HepG2 (cell line): ENCODE data around the gene UBR4. TPM values are rescaled to one million over a fixed set of nuclear protein-coding genes. Genes with fewer than 3 reads are reported as not detected.

Experiments
- BRCA1 ChIP-seq: sonication (generic); formaldehyde crosslinking; IDR thresholded peaks from 2 replicates; pipeline ENCODE4 v1.4.0; 2020; ENCODE audit warnings: missing genetic modification reagents
- CEBPG ChIP-seq: IDR thresholded peaks from 2 replicates; pipeline ENCODE4 v1.6.1; 2016
- KDM5A ChIP-seq: fragments of 200-600 bp; sonication (generic); IDR thresholded peaks from 2 replicates; pipeline ENCODE4 v1.7.0; 2018; ENCODE audit warnings: antibody characterized with exemption, mild to moderate bottlenecking, low read length, borderline replicate concordance
- KLF12 ChIP-seq: sonication (generic); formaldehyde crosslinking; IDR thresholded peaks from 2 replicates; pipeline ENCODE4 v1.4.0; 2020; ENCODE audit warnings: missing genetic modification reagents, borderline replicate concordance
- MTF2 ChIP-seq: sonication (generic); formaldehyde crosslinking; IDR thresholded peaks from 2 replicates; pipeline ENCODE4 v1.5.0; 2020; ENCODE audit warnings: missing genetic modification reagents, borderline replicate concordance
- NCOA2 ChIP-seq: sonication (generic); formaldehyde crosslinking; IDR thresholded peaks from 2 replicates; pipeline ENCODE4 v1.8.0; 2022; ENCODE audit warnings: inconsistent platforms
- SP1 ChIP-seq, 2 experiments: fragments of 450-650 bp in 1 of 2; sonication (generic) in 1 of 2; formaldehyde crosslinking in 1 of 2; IDR thresholded peaks; 2 replicates each; pipeline versions ENCODE4 v1.4.0 to v1.6.1; 2016 to 2020; ENCODE audit warnings: missing genetic modification reagents in 1 of 2
- TMF1 ChIP-seq: sonication (generic); formaldehyde crosslinking; IDR thresholded peaks from 2 replicates; pipeline ENCODE4 v1.8.1; 2022; ENCODE audit warnings: low read depth, missing genetic modification reagents
- ZBTB38 ChIP-seq: sonication (generic); formaldehyde crosslinking; IDR thresholded peaks from 2 replicates; pipeline ENCODE4 v1.5.1; 2020; ENCODE audit warnings: mild to moderate bottlenecking, missing genetic modification reagents
- ZBTB7A ChIP-seq: sonication (generic); formaldehyde crosslinking; IDR thresholded peaks from 2 replicates; pipeline ENCODE4 v1.8.0; 2022; ENCODE audit warnings: mild to moderate bottlenecking, missing genetic modification reagents
- ZNF33B ChIP-seq: sonication (generic); formaldehyde crosslinking; IDR thresholded peaks from 2 replicates; pipeline ENCODE4 v1.5.1; 2020; ENCODE audit warnings: mild to moderate bottlenecking, missing genetic modification reagents
- ZNF746 ChIP-seq: sonication (generic); formaldehyde crosslinking; IDR thresholded peaks from 2 replicates; pipeline ENCODE4 v1.8.0; 2022; ENCODE audit warnings: mild to moderate bottlenecking, missing genetic modification reagents
- ZSCAN20 ChIP-seq: sonication (generic); formaldehyde crosslinking; IDR thresholded peaks from 2 replicates; pipeline ENCODE4 v1.4.0; 2020; ENCODE audit warnings: missing genetic modification reagents, mild to moderate bottlenecking, borderline replicate concordance
- polyA plus RNA-seq, 8 experiments: library from polyadenylated mRNA; depleted of rRNA in 3 of 8; stranded (reverse) in 7 of 8; unstranded in 1 of 8; fragments of >200 nt; fragmentation: Illumina TruSeq in 4 of 8; extraction: Trizol in 4 of 8; gene quantifications; 2 replicates each; pipeline versions ENCODE4 v1.2.1 to v1.2.3, GENCODE V29; 2011 to 2016; ENCODE audit warnings: low read depth in 4 of 8, missing spikeins in 1 of 8, mixed read lengths in 1 of 8; ENCODE audit not compliant: insufficient read depth in 1 of 8
- total RNA-seq, 5 experiments: library from RNA; depleted of rRNA; stranded (reverse); fragments of >200 nt; fragmentation: Illumina TruSeq; extraction: Trizol; gene quantifications; 2 replicates each; pipeline ENCODE4 v1.2.3, GENCODE V29; 2016; ENCODE audit warnings: low read depth in 1 of 5
- TF ChIP-seq, protein P1 (sequence below): sonication (generic); formaldehyde crosslinking; IDR thresholded peaks from 2 replicates; pipeline ENCODE4 v1.5.0; 2020; ENCODE audit warnings: missing genetic modification reagents
- TF ChIP-seq, protein P2 (sequence below): sonication (generic); formaldehyde crosslinking; IDR thresholded peaks from 2 replicates; pipeline ENCODE4 v1.8.1; 2023; ENCODE audit warnings: mild to moderate bottlenecking, missing genetic modification reagents
- TF ChIP-seq, protein P3 (sequence below): fragments of 450-650 bp; IDR thresholded peaks from 2 replicates; pipeline ENCODE4 v1.6.1; 2017
- TF ChIP-seq, protein P4 (sequence below): sonication (generic); formaldehyde crosslinking; IDR thresholded peaks from 2 replicates; pipeline ENCODE4 v1.8.0; 2022; ENCODE audit warnings: missing genetic modification reagents, mild to moderate bottlenecking, borderline replicate concordance
- TF ChIP-seq, protein P5 (sequence below): IDR thresholded peaks from 2 replicates; pipeline ENCODE4 v1.6.1; 2018; ENCODE audit warnings: missing genetic modification reagents
- TF ChIP-seq, protein P6 (sequence below): sonication (generic); formaldehyde crosslinking; IDR thresholded peaks from 2 replicates; pipeline ENCODE4 v1.4.0; 2020; ENCODE audit warnings: mild to moderate bottlenecking, low read depth, missing genetic modification reagents

The UBR4 gene
- total and polyA plus RNA-seq, 2 of the 13 experiments (the other 11 are each of a cell fraction or from before 2014, with no cell fraction given) = 59.1 to 106 TPM

DNA sequence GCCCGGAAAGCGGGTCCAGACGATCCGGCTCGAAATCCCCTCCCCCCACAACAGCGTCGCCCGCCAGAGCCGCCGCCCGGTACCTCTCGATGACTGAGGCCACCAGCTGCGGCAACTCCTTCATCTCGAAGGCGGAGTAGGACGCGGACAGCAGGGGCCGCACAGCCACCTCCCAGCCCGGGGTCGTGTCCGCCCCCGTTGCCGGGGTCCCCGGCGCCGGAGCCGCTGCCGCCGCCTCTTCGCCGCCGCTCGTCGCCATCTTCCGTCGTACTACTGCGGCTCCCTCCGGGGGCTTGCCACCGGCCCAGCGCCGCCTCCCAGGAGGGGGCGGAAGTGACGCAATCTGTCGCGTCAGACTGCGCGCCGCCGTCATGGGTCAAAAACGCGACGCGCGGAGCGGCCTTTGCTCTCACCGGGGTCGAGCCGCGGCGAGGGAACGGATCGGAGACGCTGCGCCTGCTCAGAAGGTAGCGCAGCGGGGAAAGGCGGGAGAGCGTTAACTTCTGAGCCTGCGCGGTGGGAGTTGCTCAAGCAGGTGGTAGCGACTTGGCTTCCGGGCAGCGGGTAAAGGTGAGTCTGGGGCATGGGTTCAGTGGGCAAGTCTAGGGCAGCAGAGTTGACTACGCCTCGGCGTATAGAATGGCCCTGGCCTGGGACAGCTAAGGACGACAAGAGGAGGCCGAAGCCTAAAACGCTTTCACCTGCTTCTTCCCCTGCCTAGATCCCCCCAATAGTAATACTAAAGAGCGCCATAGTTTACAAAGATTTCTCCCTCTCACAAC lies at the start of gene UBR4 (continued):
- TF ChIP-seq, protein P1, sequence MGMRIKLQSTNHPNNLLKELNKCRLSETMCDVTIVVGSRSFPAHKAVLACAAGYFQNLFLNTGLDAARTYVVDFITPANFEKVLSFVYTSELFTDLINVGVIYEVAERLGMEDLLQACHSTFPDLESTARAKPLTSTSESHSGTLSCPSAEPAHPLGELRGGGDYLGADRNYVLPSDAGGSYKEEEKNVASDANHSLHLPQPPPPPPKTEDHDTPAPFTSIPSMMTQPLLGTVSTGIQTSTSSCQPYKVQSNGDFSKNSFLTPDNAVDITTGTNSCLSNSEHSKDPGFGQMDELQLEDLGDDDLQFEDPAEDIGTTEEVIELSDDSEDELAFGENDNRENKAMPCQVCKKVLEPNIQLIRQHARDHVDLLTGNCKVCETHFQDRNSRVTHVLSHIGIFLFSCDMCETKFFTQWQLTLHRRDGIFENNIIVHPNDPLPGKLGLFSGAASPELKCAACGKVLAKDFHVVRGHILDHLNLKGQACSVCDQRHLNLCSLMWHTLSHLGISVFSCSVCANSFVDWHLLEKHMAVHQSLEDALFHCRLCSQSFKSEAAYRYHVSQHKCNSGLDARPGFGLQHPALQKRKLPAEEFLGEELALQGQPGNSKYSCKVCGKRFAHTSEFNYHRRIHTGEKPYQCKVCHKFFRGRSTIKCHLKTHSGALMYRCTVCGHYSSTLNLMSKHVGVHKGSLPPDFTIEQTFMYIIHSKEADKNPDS (CRISPR knock-in tag) = 0 out of 2 replicates have a peak, but pooled peaks have one; percentile 16
- TF ChIP-seq CEBPG (CRISPR knock-in tag) = peak; percentile 97
- no peak; the same call in 1 of the 2 replicates for TF ChIP-seq ZNF746 (CRISPR knock-in tag)
- TF ChIP-seq, protein P2, sequence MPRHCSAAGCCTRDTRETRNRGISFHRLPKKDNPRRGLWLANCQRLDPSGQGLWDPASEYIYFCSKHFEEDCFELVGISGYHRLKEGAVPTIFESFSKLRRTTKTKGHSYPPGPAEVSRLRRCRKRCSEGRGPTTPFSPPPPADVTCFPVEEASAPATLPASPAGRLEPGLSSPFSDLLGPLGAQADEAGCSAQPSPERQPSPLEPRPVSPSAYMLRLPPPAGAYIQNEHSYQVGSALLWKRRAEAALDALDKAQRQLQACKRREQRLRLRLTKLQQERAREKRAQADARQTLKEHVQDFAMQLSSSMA (CRISPR knock-in tag) = 0 out of 2 replicates have a peak, but pooled peaks have one; percentile 70
- TF ChIP-seq, protein P3, sequence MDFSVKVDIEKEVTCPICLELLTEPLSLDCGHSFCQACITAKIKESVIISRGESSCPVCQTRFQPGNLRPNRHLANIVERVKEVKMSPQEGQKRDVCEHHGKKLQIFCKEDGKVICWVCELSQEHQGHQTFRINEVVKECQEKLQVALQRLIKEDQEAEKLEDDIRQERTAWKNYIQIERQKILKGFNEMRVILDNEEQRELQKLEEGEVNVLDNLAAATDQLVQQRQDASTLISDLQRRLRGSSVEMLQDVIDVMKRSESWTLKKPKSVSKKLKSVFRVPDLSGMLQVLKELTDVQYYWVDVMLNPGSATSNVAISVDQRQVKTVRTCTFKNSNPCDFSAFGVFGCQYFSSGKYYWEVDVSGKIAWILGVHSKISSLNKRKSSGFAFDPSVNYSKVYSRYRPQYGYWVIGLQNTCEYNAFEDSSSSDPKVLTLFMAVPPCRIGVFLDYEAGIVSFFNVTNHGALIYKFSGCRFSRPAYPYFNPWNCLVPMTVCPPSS = no peak
- peak; percentile 88 for TF ChIP-seq KLF12 (CRISPR knock-in tag)
- peak; percentile 60 for TF ChIP-seq ZSCAN20
- peak; percentile 86 for TF ChIP-seq ZBTB7A
- peak; percentile 78 for TF ChIP-seq KDM5A
- peak; percentile 66; the same call in 1 of the 2 replicates for TF ChIP-seq TMF1
- TF ChIP-seq NCOA2 = peak; percentile 59; the same call in 1 of the 2 replicates
- peak; percentile 72; the same call in 1 of the 2 replicates for TF ChIP-seq BRCA1 (CRISPR knock-in tag)
- TF ChIP-seq, protein P4, sequence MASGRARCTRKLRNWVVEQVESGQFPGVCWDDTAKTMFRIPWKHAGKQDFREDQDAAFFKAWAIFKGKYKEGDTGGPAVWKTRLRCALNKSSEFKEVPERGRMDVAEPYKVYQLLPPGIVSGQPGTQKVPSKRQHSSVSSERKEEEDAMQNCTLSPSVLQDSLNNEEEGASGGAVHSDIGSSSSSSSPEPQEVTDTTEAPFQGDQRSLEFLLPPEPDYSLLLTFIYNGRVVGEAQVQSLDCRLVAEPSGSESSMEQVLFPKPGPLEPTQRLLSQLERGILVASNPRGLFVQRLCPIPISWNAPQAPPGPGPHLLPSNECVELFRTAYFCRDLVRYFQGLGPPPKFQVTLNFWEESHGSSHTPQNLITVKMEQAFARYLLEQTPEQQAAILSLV = peak; percentile 68
- TF ChIP-seq ZNF33B = no peak
- TF ChIP-seq, protein P5, sequence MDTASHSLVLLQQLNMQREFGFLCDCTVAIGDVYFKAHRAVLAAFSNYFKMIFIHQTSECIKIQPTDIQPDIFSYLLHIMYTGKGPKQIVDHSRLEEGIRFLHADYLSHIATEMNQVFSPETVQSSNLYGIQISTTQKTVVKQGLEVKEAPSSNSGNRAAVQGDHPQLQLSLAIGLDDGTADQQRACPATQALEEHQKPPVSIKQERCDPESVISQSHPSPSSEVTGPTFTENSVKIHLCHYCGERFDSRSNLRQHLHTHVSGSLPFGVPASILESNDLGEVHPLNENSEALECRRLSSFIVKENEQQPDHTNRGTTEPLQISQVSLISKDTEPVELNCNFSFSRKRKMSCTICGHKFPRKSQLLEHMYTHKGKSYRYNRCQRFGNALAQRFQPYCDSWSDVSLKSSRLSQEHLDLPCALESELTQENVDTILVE = peak; percentile 99
- TF ChIP-seq, protein P6, sequence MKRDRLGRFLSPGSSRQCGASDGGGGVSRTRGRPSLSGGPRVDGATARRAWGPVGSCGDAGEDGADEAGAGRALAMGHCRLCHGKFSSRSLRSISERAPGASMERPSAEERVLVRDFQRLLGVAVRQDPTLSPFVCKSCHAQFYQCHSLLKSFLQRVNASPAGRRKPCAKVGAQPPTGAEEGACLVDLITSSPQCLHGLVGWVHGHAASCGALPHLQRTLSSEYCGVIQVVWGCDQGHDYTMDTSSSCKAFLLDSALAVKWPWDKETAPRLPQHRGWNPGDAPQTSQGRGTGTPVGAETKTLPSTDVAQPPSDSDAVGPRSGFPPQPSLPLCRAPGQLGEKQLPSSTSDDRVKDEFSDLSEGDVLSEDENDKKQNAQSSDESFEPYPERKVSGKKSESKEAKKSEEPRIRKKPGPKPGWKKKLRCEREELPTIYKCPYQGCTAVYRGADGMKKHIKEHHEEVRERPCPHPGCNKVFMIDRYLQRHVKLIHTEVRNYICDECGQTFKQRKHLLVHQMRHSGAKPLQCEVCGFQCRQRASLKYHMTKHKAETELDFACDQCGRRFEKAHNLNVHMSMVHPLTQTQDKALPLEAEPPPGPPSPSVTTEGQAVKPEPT (CRISPR knock-in tag) = no peak; the same call in 1 of the 2 replicates
- 0 out of 2 replicates have a peak, but pooled peaks have one; percentile 66 for TF ChIP-seq MTF2 (CRISPR knock-in tag)
- TF ChIP-seq SP1 (IDR thresholded peaks at IDR 0.05) = no peak
- peak; percentile 85 for TF ChIP-seq SP1 (CRISPR knock-in tag; IDR thresholded peaks at IDR 0.05)
- TF ChIP-seq ZBTB38 (CRISPR knock-in tag) = peak; percentile 92
